GM13976 (cell line): ENCODE measurements around the gene FLVCR2.

Experiments used
- DNase-seq: peaks from one replicate; pipeline ENCODE4 v3.0.0; 2012; ENCODE audit warnings: low spot score
- in situ Hi-C: fragments of 300-500 bp; cut with MboI; formaldehyde crosslinking; loops from one replicate; pipeline ENCODE4 v1.12.0; 2022; ENCODE audit warnings: low sequenced_read_pairs, mixed read lengths, inconsistent platforms; ENCODE audit not compliant: unreplicated experiment
- TF ChIP-seq, protein P1 (sequence below): IDR thresholded peaks from 2 replicates; pipeline ENCODE4 v1.5.1; 2012; ENCODE audit warnings: borderline replicate concordance, mild to moderate bottlenecking; ENCODE audit not compliant: insufficient read depth; ENCODE audit errors: extremely low read depth, missing control alignments, control extremely low read depth

FLVCR2 gene

GRCh38 chr14:75612157-75612556, 33.7 kb downstream of the FLVCR2 start:
- no peak for DNase-seq
- in situ Hi-C loops, result no loop called here
- TF ChIP-seq, protein P1, sequence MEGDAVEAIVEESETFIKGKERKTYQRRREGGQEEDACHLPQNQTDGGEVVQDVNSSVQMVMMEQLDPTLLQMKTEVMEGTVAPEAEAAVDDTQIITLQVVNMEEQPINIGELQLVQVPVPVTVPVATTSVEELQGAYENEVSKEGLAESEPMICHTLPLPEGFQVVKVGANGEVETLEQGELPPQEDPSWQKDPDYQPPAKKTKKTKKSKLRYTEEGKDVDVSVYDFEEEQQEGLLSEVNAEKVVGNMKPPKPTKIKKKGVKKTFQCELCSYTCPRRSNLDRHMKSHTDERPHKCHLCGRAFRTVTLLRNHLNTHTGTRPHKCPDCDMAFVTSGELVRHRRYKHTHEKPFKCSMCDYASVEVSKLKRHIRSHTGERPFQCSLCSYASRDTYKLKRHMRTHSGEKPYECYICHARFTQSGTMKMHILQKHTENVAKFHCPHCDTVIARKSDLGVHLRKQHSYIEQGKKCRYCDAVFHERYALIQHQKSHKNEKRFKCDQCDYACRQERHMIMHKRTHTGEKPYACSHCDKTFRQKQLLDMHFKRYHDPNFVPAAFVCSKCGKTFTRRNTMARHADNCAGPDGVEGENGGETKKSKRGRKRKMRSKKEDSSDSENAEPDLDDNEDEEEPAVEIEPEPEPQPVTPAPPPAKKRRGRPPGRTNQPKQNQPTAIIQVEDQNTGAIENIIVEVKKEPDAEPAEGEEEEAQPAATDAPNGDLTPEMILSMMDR, result no peak

GRCh38 chr14:75614179-75614578, 35.8 kb downstream of the FLVCR2 start:
- TF ChIP-seq, protein P1, result no peak
- DNase-seq, result no peak
- in situ Hi-C loops, result no loop called here

DNA sequence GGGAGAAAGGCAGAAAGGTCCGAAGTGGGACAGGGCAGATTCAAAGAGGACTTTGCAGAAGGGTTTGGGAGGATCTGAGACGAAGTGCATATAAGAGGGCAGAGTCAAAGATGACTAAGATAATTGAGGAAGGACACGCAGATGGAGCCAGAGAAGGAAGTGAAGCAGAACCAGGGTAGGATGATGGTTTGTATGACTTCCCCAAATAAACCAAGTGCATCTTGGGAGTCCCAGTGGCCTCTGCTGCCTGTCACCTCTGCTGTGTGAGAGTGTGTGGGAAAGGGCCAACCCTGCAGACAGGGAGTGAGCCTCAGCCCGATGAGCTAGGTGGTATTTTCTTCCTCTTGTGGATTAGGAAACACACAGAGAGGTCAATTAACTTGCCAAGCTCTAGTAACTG, 36.8 kb downstream of the FLVCR2 start:
- in situ Hi-C loops, result no loop called here
- TF ChIP-seq, protein P1, result no peak
- peak; percentile 26 for DNase-seq

DNA sequence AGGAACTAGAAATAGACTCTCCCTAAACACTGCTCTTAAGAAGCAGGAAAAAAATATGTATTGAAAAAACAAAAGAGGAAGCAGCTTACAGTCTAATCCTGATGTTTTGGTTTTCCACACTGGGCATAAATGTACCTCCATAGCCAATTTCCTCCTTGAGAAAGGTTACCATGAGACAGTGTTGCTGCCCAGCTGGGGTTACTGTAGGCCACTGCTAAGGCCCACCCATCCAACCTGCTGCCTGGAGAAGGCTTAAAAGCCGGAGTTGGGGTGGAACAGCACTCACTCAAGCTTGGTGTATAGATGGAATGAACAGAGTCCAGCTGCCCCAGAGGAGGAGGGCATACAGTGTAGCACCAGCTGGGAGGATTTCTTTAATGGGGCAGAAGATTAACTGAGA, 41.1 kb downstream of the FLVCR2 start:
- TF ChIP-seq, protein P1, result no peak
- in situ Hi-C loops, result no loop called here
- DNase-seq, result no peak

DNA sequence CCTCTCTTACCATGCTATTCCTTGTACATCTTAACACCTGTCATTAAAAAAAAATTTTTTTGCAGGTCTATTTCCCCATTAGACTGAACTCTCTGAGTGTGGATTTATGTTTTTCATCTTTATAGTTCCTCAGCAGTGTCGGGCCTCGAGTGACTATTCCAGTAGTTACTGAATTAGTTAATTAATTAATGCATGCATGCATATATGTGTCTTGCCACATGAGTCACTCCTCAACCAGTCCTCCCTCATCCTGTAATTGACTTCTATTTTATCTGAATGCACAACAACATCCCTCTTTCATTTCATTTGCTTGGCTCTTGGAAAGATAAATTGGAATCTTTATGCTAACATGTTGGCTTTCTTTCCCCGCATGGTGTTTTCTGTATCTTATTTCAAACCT, 46.6 kb downstream of the FLVCR2 start:
- in situ Hi-C loops, result no loop called here
- TF ChIP-seq, protein P1, result no peak
- no peak for DNase-seq

DNA sequence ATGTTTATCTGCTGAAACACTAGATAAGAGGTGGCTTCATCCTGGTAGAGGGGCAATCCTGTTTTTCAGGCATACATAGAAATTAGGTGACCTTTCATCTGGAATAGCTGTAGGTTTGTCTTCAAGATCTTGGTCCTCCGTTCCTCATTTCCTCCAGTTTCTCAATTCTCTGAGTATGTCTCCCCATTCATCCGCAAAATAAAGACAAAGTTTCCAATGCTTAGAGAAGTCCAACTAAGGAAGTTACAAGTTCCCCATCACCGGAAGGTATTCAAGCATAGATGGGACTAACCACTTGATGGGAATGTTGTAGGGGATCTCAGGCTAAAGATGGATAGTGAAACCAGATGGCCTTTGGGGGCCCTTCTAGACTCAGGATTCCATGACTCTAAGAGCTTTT, 48.0 kb downstream of the FLVCR2 start:
- TF ChIP-seq, protein P1, result no peak
- in situ Hi-C loops, result no loop called here
- DNase-seq, result no peak

- TF ChIP-seq, protein P1, result no peak
Measured at GRCh38 chr14:75626863-75627262, 48.4 kb downstream of the FLVCR2 start.

More at GRCh38 chr14:75626863-75627262, 48.4 kb downstream of the FLVCR2 start:
- no peak for DNase-seq
- in situ Hi-C loops, result no loop called here
